Stimulated activated CD8-positive, alpha-beta memory T cell treated with anti-CD3 and anti-CD28 coated beads, Interleukin-15, amount 100 ng/mL, for 48 hours (primary cell): ENCODE measurements around the gene UROS.
A peak's percentile ranks its signal among the peaks of the same experiment; 100 is the strongest.

Experiments
- DNase-seq, 2 donors: peaks; one replicate each; pipeline ENCODE4 v3.0.0-alpha.2; 2020; ENCODE audit warnings: low read depth in 2 of 2

UROS gene

GRCh38 chr10:125822878-125823662 lies at the start of gene UROS, which contains the start of gene BCCIP:
Gene UROS (minus strand): TSS chr10:125823258. CDS start chr10:125816499, 6,759 bp downstream.
Gene BCCIP (plus strand): TSS chr10:125823546. CDS start chr10:125823558, 12 bp downstream.
- peak; percentile 80 for DNase-seq

- DNase-seq, result no peak
Observed at GRCh38 chr10:125871338-125871737, 48.3 kb upstream of the UROS start.

- DNase-seq, result no peak
Observed at GRCh38 chr10:125868372-125868975, 45.4 kb upstream of the UROS start.

- no peak for DNase-seq
Observed at GRCh38 chr10:125866421-125867029, 43.5 kb upstream of the UROS start.

GRCh38 chr10:125865120-125865519 lies 42.1 kb upstream of the UROS start:
- DNase-seq, result no peak

- DNase-seq, result no peak
Observed at GRCh38 chr10:125859128-125859817, 36.2 kb upstream of the UROS start.

GRCh38 chr10:125857185-125857760 lies 34.2 kb upstream of the UROS start:
- DNase-seq, result no peak

- DNase-seq, result no peak
Observed at GRCh38 chr10:125852487-125852886, 29.4 kb upstream of the UROS start.

- no peak for DNase-seq
Observed at GRCh38 chr10:125850766-125851731, 28.0 kb upstream of the UROS start.

- DNase-seq, result no peak
Observed at GRCh38 chr10:125849448-125849847, 26.4 kb upstream of the UROS start.

GRCh38 chr10:125848857-125849256 lies 25.8 kb upstream of the UROS start:
- DNase-seq, result no peak

GRCh38 chr10:125848371-125848770 lies 25.3 kb upstream of the UROS start:
- no peak for DNase-seq

- DNase-seq, result no peak
Observed at GRCh38 chr10:125846894-125847293, 23.8 kb upstream of the UROS start.

GRCh38 chr10:125845617-125846016 lies 22.6 kb upstream of the UROS start:
- no peak for DNase-seq

- no peak for DNase-seq
Observed at GRCh38 chr10:125844751-125845221, 21.7 kb upstream of the UROS start.

GRCh38 chr10:125843603-125844329 lies 20.7 kb upstream of the UROS start:
- DNase-seq, result no peak

- DNase-seq, result no peak
Observed at GRCh38 chr10:125840955-125841354, 17.9 kb upstream of the UROS start.

GRCh38 chr10:125840406-125840805 lies 17.3 kb upstream of the UROS start:
- DNase-seq, result no peak

- DNase-seq, result no peak
Observed at GRCh38 chr10:125838802-125839575, 15.9 kb upstream of the UROS start.
